ENCODE data around the gene KHDC4.

KHDC4 gene

DNA sequence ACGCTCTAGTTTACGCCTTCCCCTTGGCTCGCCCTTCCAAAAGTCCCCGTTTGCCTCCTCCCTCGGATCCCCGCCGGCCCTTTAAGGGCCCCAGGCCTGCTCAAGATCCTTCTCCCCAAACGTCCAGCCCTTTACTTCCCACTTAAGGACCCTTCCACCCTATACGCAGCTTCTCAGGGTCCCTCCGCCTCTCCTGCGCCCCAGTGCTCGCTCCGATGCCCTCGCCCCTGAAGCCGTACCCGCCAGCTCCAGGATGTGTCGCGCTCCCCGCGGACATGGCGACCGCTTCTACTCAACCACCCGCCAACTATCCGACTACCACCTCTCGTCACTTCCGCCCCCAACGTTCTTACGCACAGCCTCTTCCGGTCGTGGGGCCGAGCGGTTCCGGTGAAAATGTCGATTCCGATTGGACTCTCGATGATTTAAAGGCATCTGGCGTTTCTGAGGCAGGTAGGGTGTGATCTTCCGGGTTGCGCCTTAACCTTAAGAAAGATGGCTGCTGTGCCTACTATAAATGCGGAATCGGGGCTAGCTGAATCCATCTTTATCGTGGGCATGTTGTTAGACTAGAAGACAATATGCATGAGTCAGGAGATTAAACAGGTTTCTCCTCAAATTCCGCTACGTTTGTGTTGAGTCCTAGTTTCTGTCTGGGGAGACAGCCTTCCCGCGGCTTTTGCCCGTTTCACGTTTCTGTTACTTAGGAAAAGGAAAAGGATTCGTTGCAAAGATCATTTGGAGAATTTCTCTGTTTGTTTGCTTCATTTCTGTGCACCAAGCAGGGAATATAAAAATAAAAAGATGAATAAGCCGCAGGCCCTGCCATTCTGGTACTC, at the start of gene KHDC4:
Gene KHDC4 (minus strand): TSS at position 317 of the 839 bp plus-strand sequence. CDS start 40 bp downstream, at position 277.
- DNase-seq (ENCODE audit: low spot score): peak; percentile 95

DNA sequence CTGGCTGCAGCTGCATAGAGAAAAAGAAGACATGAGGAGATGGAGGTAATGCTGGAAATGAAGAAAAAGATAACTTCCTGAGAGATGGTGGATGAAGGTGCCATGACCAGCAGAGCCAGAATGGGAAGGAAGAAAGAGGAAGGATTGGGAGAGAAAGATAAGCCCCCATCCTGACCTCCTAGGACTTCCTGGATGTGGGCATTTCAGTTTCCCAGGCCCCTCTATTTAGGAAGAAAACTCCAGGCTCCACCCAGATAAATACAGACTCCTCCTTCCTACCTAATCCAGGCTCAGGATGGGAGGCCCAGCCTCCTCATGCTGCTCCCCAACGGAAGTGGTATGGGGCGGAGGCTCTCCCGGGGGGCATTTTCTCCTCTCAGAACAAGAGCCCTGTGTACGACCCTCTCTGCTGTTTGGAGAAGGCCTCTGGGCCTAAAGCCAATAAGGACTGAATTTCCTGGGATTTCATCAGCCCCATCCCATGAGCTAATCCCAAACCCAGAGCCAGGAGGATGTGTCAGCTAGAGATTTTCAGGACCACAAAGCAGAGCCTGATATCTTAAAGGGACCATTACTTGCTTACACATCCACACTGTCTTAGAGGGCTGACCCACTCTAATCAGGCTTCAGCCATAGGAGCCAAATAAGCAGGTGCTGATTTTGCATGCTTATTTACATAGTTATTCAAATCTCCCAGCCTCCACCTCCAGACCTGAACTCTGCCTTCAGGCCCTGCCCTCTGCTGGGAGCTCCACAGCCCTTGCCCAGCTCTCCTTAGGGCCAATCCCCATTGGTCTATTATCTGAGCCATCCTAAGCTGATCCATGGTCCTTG, 49.2 kb upstream of the KHDC4 start:
- DNase-seq (ENCODE audit: low spot score): peak; percentile 89

DNA sequence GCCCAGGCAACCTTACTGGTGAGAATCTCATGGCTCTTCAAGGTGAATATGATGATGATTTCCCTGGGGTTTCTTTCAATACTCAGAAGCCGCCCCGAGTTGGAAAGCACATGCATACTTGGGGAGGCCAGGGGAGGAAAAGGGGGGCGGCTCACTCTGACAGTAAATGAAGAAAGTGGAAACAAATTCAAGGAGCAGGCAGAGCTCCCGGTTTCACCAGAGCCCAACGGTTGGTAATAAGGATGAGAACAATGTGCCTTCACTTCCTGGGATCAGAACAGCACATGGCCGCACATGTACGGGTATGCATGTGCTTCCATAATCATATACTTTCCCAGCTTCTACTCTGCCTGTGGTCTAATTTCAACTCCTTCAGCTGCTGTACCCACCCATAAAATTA, 47.9 kb upstream of the KHDC4 start:
- no peak for DNase-seq (ENCODE audit: low spot score)

DNA sequence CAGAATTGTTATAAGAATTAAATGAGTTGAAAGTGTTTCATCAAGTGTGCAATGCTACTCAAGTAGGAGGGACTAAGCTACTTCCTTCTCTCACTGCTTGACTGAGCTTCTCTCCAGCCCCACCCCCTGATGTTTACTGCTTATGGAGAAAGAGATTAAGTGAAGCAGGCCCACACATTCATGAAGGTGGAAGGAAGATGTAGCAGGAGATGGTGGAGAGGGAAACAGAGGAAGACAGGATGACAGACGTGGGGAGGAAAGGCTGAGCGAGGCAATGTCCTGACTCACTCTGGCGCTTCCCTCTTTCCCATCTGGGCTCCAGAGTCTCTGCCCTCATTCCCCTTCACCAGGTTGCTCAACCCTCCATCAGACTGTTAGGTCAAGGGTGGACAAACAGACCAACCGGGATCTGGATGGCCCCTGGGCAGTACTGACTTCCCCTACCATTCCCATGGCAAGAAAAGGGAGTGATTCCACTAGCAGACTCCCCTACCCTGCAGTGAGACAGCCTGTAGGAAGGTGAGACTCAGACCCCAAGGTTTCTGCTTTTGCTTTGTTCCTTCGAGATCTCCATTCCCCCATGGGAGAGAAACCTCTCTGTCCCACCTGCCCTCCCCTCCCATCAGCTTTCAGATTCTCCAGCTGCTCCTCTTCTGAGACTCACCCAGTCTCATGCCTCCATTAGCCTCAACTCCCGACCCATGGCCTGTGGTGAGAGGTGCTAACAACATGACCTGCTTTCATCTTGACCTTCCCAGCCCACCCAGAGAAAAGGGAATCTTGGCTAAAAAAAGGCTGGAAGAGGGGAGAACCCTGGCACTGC, 47.3 kb upstream of the KHDC4 start:
- peak; percentile 78 for DNase-seq (ENCODE audit: low spot score)

DNA sequence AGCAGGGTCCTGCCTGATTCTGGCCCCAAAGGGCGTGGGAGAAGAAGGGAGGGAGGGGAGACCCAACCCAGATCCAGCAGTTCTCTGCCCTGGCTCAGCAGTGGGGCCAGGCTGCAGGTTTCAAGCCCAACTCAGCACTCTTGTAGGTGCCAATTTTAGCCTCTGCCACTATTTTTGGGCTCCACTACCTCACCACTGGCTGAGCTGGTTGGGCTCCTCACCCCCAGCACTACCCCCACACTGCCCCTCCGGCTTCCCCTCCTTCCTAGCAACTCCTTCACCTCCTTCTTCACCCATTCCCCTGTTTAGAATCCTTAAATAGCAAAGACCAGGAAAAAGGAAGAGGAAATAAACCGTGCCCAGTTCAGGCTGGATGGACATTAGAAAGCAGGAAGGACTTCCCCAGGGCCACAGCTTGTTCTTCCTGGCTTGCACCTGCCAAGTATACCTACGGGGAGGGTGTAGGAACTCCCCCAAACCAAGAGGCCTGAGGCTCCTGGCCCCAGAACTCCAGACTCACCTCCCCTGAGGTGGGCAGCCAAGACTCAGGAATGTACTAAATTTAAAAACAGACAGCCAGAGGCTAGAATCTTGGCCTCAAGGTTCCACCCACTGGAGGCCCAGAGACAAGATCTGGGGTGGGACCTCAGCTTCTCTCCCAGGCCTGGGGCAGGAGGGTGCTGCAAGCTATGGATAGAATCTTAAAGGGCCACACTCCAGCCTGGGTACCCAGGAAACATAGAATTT, 45.6 kb upstream of the KHDC4 start:
- DNase-seq (ENCODE audit: low spot score): no peak

DNA sequence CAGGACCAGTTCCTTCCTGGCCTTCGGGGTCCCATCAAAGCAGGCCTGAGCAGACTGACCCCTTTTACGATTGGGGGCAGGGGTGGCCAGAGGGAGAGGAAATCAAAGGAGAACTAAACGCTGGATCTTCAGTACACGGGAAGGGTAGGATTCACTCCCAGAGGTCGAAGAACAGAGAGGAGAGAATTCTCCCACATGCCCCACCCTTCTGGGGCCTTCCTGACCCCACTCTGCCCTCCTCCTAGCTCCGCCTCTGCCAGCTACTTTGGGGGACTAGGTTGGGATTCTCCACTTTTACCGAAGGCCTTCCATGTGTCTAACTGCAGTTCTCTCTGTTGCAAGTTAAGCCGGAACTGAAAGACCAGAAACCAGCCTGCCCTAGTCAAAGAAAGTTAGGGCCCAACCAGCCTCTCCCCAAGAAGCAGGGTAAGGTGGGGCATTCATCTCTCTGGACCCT, 44.8 kb upstream of the KHDC4 start:
- DNase-seq (ENCODE audit: low spot score): no peak

DNA sequence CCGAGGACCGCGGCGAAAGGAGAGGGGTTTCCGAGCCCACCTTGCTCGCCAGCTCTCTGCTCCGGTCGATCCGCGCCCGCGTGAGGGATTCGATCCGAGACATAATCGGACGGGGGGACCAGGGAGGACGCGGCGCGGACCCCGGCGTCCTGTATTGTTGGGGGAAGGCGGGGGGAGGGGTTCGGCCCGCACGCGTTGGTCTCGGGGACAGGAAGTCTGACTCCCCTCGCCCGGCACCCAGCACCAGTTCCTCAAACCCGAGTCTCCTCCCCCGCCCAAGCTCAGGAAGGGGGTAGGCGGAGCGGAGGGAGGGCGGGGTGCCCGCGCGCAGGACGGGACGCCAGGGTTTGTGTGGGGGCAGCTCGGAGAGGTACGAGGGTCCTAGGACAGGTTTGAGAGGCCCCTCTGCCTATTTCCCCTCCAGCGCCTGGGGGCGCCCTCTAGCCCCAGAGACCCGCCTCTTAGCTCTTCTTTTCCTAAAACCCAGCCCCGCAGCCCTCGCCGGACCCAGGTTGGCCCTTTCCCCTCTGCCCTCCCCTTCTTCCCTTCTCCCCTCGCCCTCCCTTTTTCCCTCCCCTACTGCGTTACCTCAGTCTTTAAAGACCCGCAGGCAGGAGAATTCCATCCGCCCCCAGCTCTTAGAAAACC, 44.2 kb upstream of the KHDC4 start, which contains the start of gene ARHGEF2:
Gene ARHGEF2 (minus strand): TSS at position 223 of the 648 bp plus-strand sequence. CDS start 120 bp downstream, at position 103.
- DNase-seq (ENCODE audit: low spot score): peak; percentile 70

DNA sequence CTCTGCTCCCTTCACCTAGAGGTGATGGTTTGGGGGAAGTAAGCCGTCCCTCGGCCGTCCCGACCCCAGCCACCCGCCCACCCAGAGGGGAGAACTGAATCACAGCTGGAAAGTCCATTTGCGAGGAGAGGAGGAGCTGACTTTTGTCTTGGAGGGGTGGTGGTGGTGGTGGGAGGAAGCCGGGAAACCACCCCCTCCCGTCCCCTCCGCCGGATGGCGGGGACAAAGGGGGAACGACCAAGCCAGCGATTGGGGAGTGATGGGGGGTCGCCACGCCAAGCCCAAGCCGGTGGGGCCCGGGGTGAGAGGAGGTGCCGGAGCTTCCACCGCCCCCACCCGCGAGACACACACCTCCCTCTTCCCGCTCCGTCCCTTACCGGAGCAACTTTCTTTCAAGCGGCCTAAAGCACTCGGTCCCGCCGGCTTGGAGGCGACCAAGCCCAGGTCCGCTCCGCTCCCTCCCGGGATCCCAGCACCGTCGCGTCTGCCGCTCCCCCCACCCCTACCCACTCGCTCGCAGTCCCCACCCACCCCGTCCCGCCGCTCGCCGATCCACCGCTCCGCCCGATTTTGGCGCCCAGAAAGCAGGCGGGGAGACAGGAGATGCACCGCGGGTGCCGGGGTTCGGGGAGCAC, 43.6 kb upstream of the KHDC4 start:
- peak; percentile 60 for DNase-seq (ENCODE audit: low spot score)

DNA sequence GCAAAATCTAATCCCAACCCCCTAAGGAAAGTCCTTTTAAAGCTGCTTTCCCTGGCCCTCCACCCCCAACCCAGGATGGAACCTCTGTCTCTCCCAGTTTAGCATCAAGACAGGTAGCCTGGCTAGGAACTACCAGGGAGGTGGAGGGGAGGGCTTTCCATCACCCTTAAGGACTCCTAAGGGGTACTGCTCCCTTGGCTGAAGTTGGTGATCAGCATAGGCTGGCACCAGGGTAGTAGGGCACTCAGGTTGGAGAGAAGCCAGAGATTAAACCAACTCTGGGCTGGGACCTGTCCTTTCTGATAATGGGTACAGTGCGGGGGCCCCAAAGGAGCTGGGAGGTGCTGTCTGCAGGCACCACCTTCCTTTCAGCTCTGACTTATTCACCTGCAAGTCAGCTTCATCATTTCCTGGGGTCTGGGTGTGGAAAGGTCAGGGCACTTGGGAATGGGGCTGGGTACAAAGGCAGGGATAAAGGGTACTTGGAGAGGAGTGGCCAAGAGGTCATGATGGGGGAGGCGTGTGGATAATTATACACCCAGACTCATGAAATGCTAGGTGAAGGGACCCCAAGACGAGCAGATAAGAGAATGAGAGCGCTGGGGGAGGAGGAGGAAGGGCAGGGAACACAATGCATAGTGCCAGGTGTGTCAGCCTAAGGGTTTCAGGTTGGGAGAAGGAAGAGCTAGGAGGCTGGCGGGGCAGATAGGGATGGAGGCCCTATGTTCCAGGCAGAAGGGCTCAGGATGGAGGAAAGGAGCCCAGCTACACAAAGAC, 42.9 kb upstream of the KHDC4 start:
- DNase-seq (ENCODE audit: low spot score): no peak

DNA sequence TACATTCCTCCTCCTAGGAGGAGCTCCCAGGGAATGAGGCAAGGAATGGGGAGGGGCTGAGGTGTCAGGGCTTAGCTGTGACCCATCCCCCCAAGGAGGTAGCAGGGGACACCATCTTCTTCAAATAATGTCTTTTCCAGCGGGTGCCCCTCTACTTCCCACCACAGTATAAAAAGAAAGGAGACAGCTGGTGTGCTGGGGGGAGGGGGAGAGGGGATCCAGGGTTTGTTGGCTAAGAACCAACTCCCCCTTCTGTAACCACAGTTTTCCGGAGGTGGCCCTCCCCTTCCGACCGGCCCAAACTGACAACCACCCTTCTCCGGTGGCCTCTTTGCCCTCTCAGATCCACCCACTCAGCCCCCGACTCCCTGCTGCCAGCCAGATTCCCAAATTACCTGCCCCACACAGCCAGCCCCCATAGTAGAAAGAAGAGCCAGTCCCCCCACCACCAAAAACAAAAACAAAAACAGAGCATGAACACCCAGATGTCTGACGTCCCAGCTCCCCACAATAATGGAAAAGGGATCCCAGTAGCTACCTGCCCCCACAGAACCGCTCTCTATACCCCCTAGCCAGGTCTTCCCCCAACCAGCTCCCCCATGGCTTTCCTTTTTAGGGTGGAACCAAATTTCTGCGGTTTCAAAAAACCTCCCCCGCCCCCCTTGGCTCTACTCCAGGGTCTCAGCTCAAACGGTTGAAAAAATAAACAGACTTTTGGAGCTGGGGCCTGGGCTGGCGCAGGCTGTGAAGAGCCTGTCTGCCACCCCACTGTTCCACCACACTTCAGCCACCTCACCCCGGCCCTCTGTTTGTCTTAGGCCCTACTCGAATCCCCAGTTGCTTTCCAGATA, 42.1 kb upstream of the KHDC4 start:
- DNase-seq (ENCODE audit: low spot score): peak; percentile 75

DNA sequence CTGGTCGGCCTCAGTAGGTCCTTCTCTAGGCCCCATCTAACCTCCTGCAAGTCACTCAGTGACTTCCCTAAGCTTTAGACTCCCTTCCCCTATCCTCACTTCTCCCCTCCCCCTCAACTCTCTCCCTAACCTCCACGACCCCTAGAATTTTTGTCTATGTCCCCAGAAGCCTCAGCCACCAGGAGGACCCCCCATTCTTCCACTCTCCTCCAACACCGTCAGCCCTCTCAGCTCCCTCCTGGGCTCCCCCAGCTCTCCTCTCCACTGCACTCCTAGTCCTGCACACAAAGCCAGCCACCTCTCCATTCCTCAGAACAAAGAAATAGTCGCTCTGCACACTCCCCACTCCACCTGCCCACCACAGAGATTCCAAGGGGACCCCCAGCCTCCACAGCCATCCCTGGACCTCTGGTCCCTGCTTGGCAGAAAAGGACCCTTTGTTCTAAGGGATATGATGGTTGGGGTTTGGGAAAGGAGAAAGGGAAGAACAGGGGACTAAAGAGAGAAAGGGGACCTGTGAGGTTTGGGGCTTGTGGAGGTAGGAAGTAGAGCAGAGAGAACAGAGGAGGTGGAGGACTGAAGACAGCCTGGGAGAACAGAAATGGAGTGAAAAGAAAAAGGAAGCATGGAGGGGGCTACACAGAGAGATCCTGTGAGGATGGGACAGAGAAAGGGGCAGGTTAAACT, 41.3 kb upstream of the KHDC4 start:
- no peak for DNase-seq (ENCODE audit: low spot score)

DNA sequence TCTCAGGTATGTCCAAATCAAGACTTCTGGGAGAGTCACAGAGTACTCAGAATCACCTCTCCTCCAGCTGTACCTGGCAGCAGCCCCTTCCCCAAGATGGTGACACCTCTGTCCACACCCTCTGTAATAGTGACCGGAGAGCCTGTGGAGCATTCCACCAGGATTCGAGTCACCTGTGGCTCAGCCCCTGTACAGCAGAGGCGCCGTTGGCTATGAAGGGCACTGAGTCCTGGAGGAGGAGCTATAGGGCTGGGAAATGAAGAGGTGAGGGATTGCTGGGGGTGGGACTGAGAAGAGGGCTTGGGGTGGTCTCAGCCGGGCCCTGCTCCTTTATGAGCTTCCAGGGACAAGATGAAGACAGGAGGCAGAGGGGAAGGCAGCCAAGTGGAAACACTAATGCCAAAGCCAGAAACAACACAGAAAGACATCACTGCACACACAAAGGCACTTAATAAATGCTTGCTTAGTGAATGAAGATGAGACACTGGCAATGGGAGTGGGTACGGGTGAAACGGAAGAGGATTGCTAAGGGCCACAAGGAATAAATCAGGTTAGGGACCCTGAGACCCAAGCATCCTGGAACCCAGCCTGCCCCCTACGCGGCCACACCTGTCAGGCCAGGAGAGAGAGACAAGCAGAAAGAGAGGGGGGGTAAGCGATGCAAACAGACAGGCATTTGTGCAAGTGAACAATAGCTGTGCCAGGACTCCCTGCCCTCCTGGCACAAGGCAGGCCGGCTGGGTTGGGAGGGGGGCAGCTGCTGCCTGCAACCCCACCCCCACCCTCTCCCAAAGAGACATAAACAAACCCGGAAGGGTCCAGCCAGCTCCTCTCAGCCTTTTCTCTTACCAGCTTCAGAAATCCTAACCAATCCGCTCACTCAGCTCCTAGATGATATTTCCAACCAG, 40.2 kb upstream of the KHDC4 start:
- no peak for DNase-seq (ENCODE audit: low spot score)

DNA sequence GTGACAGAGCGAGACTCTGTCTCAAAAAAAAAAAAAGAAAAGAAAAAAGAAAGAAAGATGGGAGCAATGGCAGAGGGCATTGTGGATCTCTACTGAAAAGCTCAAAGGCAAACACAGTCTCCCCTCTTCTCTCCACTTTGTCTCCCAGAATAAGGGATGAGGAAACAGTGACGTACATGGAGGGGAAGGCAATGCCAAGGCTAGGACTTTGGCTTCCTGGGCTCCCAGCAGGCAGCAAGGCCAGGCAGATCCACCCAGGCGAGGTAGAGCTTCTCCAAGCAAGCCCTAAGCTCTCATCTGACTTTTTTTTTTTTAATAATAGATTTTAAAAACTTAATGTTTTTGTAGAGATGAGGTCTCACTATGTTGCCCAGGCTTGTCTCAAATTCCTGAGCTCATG, 39.5 kb upstream of the KHDC4 start:
- no peak for DNase-seq (ENCODE audit: low spot score)

DNA sequence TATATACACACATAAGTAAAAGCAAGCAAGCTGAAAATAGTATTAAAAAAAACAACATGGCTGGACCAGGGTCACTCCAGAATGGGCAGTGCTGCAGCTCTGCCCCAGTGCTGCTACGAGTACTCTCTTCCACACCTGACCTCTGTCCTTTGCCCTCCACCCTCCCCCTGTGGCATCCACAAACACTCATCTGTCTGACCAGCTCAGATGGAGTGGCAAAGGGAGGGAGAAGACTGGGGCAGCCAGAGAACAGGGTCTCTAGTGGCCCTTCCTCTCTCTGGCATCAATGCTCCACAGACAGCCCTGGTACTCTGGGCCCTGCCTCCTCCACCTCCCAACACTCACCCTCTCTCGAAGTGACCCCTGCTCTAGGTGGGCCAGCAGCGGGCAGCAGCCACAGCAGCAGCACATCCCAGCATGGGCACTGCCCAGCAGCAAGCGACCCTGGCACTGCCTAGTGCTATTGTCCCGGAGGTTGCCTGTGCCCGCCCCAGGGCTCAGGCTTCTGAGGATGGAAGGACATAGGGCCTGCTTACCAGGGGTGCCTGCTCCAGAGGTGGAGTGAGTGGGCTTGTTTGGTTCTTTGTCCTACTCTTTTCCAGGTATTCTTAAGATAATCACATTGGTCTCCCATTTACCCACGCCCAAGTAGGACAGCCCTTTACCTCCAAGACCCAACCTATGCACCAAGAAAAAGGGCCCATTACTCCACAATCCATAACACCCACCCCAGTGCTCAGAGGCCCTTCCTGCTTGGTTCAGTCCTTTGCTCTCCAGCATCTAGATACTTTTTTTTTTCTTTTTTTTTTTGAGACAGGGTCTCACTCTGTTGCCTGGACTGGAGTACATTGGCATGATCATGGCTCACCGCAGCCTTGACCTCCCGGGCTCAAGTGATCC, 37.9 kb upstream of the KHDC4 start:
- DNase-seq (ENCODE audit: low spot score): no peak

DNA sequence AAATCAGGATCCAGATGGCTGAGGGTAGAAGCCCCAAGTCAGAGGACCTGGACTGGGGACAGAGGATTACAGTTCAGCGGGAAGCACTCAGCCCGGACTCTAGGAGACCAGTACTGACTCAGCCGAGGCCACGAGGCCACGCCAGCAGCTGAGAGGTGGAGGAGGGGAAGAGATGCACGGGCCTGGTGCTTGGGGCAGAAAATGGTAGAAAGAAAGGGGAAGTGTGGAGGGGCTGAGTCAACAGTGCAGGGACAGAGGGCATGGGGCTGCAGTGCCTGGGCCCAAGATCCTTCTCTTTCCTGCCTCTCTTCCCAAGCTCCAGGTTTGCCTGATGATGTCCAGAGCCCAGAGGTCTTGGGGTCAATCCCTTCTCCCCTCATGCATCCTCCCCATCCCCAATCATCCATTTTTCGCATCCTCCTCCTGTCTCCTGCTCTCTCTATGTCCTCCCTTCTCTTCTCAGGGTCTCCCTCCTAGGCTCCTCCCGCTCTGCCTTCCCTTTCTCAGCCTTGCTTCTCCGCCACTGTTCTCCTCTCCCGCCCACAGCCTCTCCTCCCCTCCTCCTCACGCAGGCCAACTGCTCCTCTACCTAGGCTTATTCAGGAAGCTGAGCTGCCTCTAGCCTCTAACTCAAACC, 36.4 kb upstream of the KHDC4 start:
- peak; percentile 91 for DNase-seq (ENCODE audit: low spot score)
